D721Med (cell line): ENCODE measurements around the gene H3-3A.
"Not testable (repeated sequence)": the region's sequence is repeated elsewhere in the genome, so short reads cannot be mapped to it uniquely, and the experiment has no call there.

Experiments used
- DNase-seq: peaks from one replicate; pipeline ENCODE4 v3.0.0; 2011; ENCODE audit warnings: low spot score; ENCODE audit not compliant: insufficient read length
- FAIRE-seq: peaks from 2 replicates; lab custom pipeline; 2011; peaks lifted over from hg19 to GRCh38; lab: Jason Lieb, UNC
- CTCF ChIP-seq: IDR thresholded peaks from 2 replicates; pipeline ENCODE4 v1.5.1; 2012; ENCODE audit warnings: mild to moderate bottlenecking, control low read depth; ENCODE audit not compliant: insufficient read depth; ENCODE audit errors: missing control alignments

The H3-3A gene

GRCh38 chr1:226082959-226083301 is 20.4 kb downstream of the H3-3A start:
- DNase-seq (no peak), FAIRE-seq (no peak)
- TF ChIP-seq CTCF = no peak

- TF ChIP-seq CTCF = no peak
- DNase-seq (peak; percentile 99), FAIRE-seq (no peak)
These were observed 21.0 kb downstream of the H3-3A start for GRCh38 chr1:226083302-226084101.

- no peak for TF ChIP-seq CTCF
- DNase-seq (no peak), FAIRE-seq (no peak)
These were observed 23.3 kb downstream of the H3-3A start for GRCh38 chr1:226085675-226086285.

GRCh38 chr1:226086776-226087175 is 24.3 kb downstream of the H3-3A start:
- DNase-seq (no peak), FAIRE-seq (no peak)
- no peak for TF ChIP-seq CTCF

GRCh38 chr1:226091461-226091860 is 28.9 kb downstream of the H3-3A start:
- FAIRE-seq (no peak), DNase-seq (no peak)
- TF ChIP-seq CTCF = no peak

GRCh38 chr1:226092048-226092820 is 29.7 kb downstream of the H3-3A start:
- DNase-seq, FAIRE-seq: not testable (repeated sequence)

GRCh38 chr1:226092965-226093364 is 30.4 kb downstream of the H3-3A start:
- FAIRE-seq (no peak), DNase-seq (no peak)
- no peak for TF ChIP-seq CTCF
